ENCODE data around the gene KCNMA1.

Gene KCNMA1

GRCh38 chr10:77127243-77127642 is 510.4 kb downstream of the KCNMA1 start:
- H3K4me3 ChIP-seq (ENCODE audit: low read depth, low read length) = no peak overlapping the region
- no peak for TF ChIP-seq CTCF (IDR thresholded peaks at IDR 0.05; ENCODE audit: low read depth, low read length)

- no peak for TF ChIP-seq CTCF (IDR thresholded peaks at IDR 0.05; ENCODE audit: low read depth, low read length)
- H3K4me3 ChIP-seq (ENCODE audit: low read depth, low read length) = no peak overlapping the region
Measured at GRCh38 chr10:77125231-77125630, 512.4 kb downstream of the KCNMA1 start.

- no peak overlapping the region for H3K4me3 ChIP-seq (ENCODE audit: low read depth, low read length)
- TF ChIP-seq CTCF (IDR thresholded peaks at IDR 0.05; ENCODE audit: low read depth, low read length) = no peak
Measured at GRCh38 chr10:77123330-77123729, 514.3 kb downstream of the KCNMA1 start.

GRCh38 chr10:77121829-77122228 is 515.8 kb downstream of the KCNMA1 start:
- TF ChIP-seq CTCF (IDR thresholded peaks at IDR 0.05; ENCODE audit: low read depth, low read length) = no peak
- H3K4me3 ChIP-seq (ENCODE audit: low read depth, low read length) = no peak overlapping the region

GRCh38 chr10:77120666-77121376 is 516.8 kb downstream of the KCNMA1 start:
- no peak for TF ChIP-seq CTCF (IDR thresholded peaks at IDR 0.05; ENCODE audit: low read depth, low read length)
- no peak overlapping the region for H3K4me3 ChIP-seq (ENCODE audit: low read depth, low read length)

- TF ChIP-seq CTCF (IDR thresholded peaks at IDR 0.05; ENCODE audit: low read depth, low read length) = no peak
- no peak overlapping the region for H3K4me3 ChIP-seq (ENCODE audit: low read depth, low read length)
Measured at GRCh38 chr10:77120012-77120411, 517.6 kb downstream of the KCNMA1 start.

GRCh38 chr10:77118603-77119282 is 518.9 kb downstream of the KCNMA1 start:
- TF ChIP-seq CTCF (IDR thresholded peaks at IDR 0.05; ENCODE audit: low read depth, low read length) = no peak
- H3K4me3 ChIP-seq (ENCODE audit: low read depth, low read length) = no peak overlapping the region
